Vagina (tissue), 2 donors: ENCODE data around the gene PTPRA. TPM values are rescaled to one million over a fixed set of nuclear protein-coding genes. Genes with fewer than 3 reads are reported as not detected.

ENCODE experiments used
- DNase-seq, 2 donors: peaks; one replicate each; pipeline ENCODE4 v3.0.0-alpha.2; 2017; ENCODE audit errors: extremely low spot score in 2 of 2
- H3K27ac ChIP-seq: fragments of 200-600 bp; sonication (generic); one replicate; pipeline ENCODE4 v1.5.1; 2019
- H3K27me3 ChIP-seq: fragments of 200-600 bp; sonication (generic); one replicate; pipeline ENCODE4 v1.5.1; 2019
- H3K36me3 ChIP-seq, 2 donors: fragments of 200-600 bp; sonication (generic); one replicate each; pipeline ENCODE4 v1.5.1; 2017 to 2019
- H3K4me1 ChIP-seq: fragments of 200-600 bp; sonication (generic); one replicate; pipeline ENCODE4 v1.5.1; 2019
- H3K4me3 ChIP-seq, 2 donors: fragments of 200-600 bp; sonication (generic); 1 replicate in 1 of 2; 2 replicates in 1 of 2; pipeline ENCODE4 v1.5.1; 2016 to 2019
- H3K9me3 ChIP-seq: fragments of 200-600 bp; sonication (generic); one replicate; pipeline ENCODE4 v1.5.1; 2019
- CTCF ChIP-seq, 3 experiments: fragments of 450-650 bp in 2 of 3; fragments of 200-600 bp in 1 of 3; sonication (generic) in 1 of 3; IDR thresholded peaks; one replicate each; pipeline ENCODE4 v1.5.1; 2017 to 2019; ENCODE audit warnings: antibody characterized with exemption in 3 of 3, mild to moderate bottlenecking in 2 of 3, moderate library complexity in 2 of 3
- POLR2A ChIP-seq, 2 donors: fragments of 450-650 bp; IDR thresholded peaks; one replicate each; pipeline ENCODE4 v1.6.1; 2017; ENCODE audit warnings: antibody characterized with exemption in 2 of 2, mild to moderate bottlenecking in 2 of 2, moderate library complexity in 2 of 2
- POLR2AphosphoS5 ChIP-seq, 2 donors: sonication (generic); formaldehyde crosslinking; IDR thresholded peaks; one replicate each; pipeline ENCODE4 v1.9.0; 2017; ENCODE audit warnings: antibody characterized with exemption in 2 of 2, mild to moderate bottlenecking in 2 of 2, low read depth in 1 of 2; ENCODE audit not compliant: insufficient read depth in 1 of 2
- intact Hi-C: fragments of 100-400 bp; cut with DNase I; formaldehyde crosslinking; loops from one replicate; pipeline ENCODE4 v1.15.1; 2023
- total RNA-seq: library from RNA; depleted of rRNA; stranded (reverse); fragments of >200 nt; gene quantifications from one replicate; pipeline ENCODE4 v1.2.3, GENCODE V29; 2016

PTPRA gene
- total RNA-seq, 1 donor from 2014 or later = 45.7 TPM

- intact Hi-C loops = no loop called here
- Histone ChIP-seq H3K4me1 (peaks cover 80% of the 10 kb centered on the region), H3K27me3 (no peaks in the 10 kb centered on the region), H3K4me3 (peak overlapping the region; percentile 86 to 87), H3K9me3 (no peaks in the 10 kb centered on the region), H3K36me3 (no peaks in the 10 kb centered on the region), H3K27ac (peak overlapping the region; percentile 83)
- DNase-seq = no peak
- TF ChIP-seq CTCF (IDR thresholded peaks at IDR 0.05) = no peak
These were observed 1.2 kb downstream of the PTPRA start for GRCh38 chr20:2874456-2874855.

- peaks cover 77% of the 10 kb centered on the region for H3K4me1 ChIP-seq
- no peak for DNase-seq
- intact Hi-C loops = no loop called here
These were observed 2.5 kb downstream of the PTPRA start for GRCh38 chr20:2875690-2876203.

GRCh38 chr20:2878515-2878914 is 5.2 kb downstream of the PTPRA start:
- Histone ChIP-seq H3K36me3 (no peaks in the 10 kb centered on the region), H3K9me3 (no peaks in the 10 kb centered on the region), H3K27ac (no peak overlapping the region), H3K4me1 (peaks cover 60% of the 10 kb centered on the region), H3K27me3 (no peaks in the 10 kb centered on the region), H3K4me3 (no peak overlapping the region)
- intact Hi-C loops = no loop called here
- TF ChIP-seq POLR2AphosphoS5 (IDR thresholded peaks at IDR 0.05; ENCODE audit: insufficient read depth in 1 of 2, low read depth in 1 of 2) = no peak
- no peak for TF ChIP-seq POLR2A (IDR thresholded peaks at IDR 0.05)
- no peak for DNase-seq

More at GRCh38 chr20:2875690-2876203, 2.5 kb downstream of the PTPRA start:
- no peaks in the 10 kb centered on the region for H3K9me3 ChIP-seq
- no peak overlapping the region for H3K4me3 ChIP-seq
- TF ChIP-seq CTCF (IDR thresholded peaks at IDR 0.05) (no peak), POLR2A (IDR thresholded peaks at IDR 0.05) (no peak), POLR2AphosphoS5 (IDR thresholded peaks at IDR 0.05; ENCODE audit: insufficient read depth in 1 of 2, low read depth in 1 of 2) (no peak)
- H3K27me3 ChIP-seq = no peaks in the 10 kb centered on the region
- H3K27ac ChIP-seq = no peak overlapping the region
- H3K36me3 ChIP-seq = no peaks in the 10 kb centered on the region

DNA sequence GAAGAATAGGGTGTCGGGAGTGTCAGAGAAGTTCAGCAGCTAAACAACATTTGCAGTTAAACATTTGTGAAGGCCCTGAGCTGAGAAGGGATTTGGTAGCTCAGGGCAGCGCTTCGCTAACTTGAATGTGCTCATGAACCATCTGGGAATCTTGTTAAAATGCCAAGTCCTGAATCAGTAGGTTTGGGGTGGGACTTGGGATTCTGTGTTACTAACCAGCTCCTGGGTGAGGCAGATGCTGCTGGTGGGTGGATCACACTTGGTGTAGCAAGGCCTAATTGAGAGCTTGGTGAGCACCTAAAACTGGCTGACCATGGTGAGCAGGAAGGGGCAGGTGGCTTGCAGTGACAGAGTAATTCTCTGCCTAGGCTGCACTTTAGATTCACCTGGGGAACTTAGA is 5.9 kb downstream of the PTPRA start:
- no peaks in the 10 kb centered on the region for H3K9me3 ChIP-seq
- no peaks in the 10 kb centered on the region for H3K36me3 ChIP-seq
- H3K27ac ChIP-seq = no peak overlapping the region
- H3K4me1 ChIP-seq = peaks cover 65% of the 10 kb centered on the region
- H3K4me3 ChIP-seq = no peak overlapping the region
- intact Hi-C loops = no loop called here
- TF ChIP-seq POLR2AphosphoS5 (IDR thresholded peaks at IDR 0.05; ENCODE audit: insufficient read depth in 1 of 2, low read depth in 1 of 2) (peak in 1 of 2 donors; percentile 25), CTCF (IDR thresholded peaks at IDR 0.05) (no peak)
- DNase-seq = no peak
- no peaks in the 10 kb centered on the region for H3K27me3 ChIP-seq

GRCh38 chr20:2880650-2881049 is 7.4 kb downstream of the PTPRA start:
- Histone ChIP-seq H3K4me1 (peaks cover 60% of the 10 kb centered on the region), H3K4me3 (no peak overlapping the region), H3K27me3 (no peaks in the 10 kb centered on the region), H3K27ac (no peak overlapping the region), H3K9me3 (no peaks in the 10 kb centered on the region), H3K36me3 (no peaks in the 10 kb centered on the region)
- TF ChIP-seq POLR2AphosphoS5 (IDR thresholded peaks at IDR 0.05; ENCODE audit: insufficient read depth in 1 of 2, low read depth in 1 of 2) (no peak), POLR2A (IDR thresholded peaks at IDR 0.05) (no peak), CTCF (IDR thresholded peaks at IDR 0.05) (no peak)
- intact Hi-C loops = no loop called here
- no peak for DNase-seq
